Measurements from ENCODE around the gene PTPRU.
"Not testable (repeated sequence)": the region's sequence is repeated elsewhere in the genome, so short reads cannot be mapped to it uniquely, and the experiment has no call there.

The PTPRU gene

DNA sequence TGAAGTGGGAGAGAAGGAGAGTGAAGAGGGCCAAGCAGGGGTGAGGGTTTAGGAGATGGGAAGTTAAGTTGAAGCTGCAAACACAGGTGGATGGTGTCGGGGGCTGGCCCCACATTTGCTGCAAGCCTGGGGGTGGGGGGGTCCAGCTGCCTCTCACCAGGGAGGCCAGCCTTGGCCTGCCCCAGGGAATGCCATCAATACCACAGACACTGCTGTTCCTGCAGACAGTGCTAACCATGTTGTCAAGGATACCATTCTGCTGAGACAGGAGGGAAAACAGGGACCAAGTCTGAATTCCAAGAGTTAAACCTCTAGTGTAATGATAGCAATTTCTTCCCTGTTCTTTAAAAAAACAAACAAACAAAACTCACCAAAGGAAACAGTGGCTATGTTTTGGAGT lies 13.6 kb upstream of the PTPRU start:
- DNase-seq = no peak

DNA sequence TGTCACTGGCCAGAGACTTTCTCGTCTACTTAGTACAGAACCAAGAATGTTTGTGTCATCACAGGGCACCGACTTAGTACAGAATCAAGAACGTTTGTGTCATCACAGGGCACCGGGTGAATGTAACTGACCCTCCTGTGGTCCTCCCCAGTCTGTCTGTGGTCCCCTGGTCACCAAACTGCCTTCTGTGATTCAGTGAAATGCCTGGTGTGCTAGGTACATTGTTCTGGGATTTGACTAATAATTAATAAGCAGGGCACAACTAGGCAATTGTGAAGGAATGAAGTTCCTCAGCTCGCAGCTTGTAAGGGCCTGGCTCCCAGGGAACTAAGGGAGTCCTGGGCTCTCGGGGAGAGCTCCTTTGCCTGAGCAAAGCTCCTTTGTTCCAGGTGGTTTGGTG lies 12.8 kb upstream of the PTPRU start:
- DNase-seq = no peak

DNA sequence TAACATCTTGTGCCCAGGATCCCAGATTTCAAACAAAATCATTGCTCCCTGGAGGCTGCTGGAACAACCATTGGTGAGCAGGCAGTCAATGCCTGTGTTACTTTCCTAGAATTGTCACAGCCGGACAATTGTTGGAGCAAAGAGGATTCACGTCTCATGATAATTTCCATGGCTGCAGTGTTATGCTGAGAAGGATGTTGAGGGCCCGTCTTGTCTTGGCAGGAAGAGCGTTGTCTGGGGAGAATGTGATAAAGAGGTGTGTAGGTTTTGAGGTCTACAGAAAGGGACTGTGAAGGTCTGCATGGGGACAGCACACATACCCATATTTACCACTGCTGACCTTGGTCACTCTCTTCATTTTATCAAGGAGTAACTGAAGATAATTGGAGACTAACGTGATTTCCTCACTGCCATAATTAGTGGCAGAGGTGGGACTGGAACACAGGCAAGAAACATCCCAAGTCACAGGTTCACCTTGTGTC lies 11.9 kb upstream of the PTPRU start:
- DNase-seq = no peak

DNA sequence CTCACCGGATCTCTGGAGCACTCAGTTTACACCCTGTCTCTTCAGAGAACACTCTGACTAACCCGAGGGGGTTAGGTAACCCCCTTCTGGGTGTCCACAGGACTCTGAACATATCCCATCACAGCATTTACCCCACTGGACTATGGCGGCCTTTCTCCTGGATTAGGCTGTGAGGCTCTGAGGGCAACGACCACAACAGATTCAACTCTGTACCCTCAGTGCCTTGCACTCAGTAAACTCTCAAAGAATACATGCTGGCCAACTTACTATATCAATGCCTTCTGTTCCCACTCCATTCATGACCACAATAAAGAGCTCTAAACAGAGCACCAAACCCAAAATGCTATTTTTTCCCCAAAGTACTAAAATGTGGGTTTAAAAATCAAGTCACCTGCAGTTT lies 11.0 kb upstream of the PTPRU start:
- no peak for DNase-seq

DNA sequence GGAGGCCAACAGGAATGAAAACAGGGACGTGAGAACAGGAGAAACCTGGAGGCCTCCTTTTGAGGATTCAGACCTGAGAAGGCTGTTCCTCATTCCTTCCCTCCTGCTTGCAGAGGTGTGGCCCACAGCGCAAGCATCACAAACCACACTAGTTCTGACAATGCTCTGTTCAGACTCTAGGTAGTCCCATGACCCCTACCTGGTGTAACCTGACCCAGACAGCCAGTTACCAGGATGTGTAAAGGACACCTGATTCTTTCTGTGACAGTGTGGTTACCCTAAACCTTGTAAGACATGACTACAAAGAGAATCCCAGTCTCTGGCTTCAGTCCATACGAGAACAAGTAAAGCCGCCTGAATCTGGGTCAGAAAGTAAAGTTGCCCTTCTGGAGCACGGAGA lies 8.8 kb upstream of the PTPRU start:
- no peak for DNase-seq

DNA sequence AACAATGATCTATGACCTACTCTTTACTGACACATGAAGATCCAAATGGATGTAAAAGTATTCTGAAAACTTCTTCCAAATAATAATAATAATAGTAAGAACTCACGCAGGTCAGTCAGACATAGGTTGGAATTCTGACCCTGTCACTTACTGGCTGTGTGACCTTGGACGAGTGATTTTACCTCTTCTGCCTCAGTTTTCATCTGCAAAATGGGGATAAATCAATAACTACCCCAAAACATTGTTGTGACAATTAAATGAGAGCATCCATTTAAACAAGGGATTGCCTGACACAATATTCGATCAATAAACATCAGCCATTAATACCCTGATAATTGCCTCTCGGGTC lies 6.1 kb upstream of the PTPRU start:
- no peak for DNase-seq

DNA sequence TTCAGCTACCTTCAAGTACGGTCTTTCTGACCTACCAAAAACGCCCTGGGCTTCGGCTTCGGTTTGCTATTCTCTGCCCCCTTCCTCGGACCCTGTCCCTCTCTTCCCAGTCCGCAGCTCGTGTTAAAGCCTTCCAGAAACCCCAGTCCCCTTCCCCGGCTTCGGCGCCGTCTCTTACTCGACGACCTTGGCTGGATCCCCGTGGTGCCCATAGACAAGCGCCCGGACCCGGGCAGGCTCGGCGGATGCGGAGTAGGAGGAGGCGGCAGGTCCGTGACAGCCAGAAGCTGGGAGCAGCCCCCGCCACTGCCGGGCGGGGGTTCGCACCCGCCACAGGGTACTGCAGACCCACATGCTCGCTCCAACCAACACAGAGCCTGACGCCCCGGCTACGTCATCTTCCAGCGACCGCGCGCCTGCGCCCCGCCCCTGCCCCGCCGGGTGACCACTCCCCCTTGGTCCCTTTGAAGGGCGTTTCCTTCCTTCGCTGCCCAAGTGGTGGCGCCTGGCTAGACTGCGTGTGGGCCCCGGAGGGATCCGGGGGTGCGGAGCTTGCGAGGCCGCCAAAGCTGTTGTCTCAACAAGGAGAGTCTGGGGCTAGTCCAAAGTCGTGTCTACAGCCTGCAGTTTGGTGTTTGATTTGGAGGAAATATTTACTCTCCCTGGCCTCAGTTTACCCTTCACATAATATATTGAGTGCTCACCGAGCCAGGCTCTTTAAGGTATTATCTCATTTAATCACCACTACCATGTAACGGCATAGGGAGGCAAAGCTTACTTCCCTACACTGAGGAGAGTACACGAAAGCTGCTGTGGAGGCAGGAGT lies 5.6 kb upstream of the PTPRU start, which contains the start of gene MECR:
TSS of gene MECR (minus strand) at position 382 of the 826 bp plus-strand sequence. CDS start at position 354, 28 bp downstream.
- DNase-seq = peak; percentile 83

DNA sequence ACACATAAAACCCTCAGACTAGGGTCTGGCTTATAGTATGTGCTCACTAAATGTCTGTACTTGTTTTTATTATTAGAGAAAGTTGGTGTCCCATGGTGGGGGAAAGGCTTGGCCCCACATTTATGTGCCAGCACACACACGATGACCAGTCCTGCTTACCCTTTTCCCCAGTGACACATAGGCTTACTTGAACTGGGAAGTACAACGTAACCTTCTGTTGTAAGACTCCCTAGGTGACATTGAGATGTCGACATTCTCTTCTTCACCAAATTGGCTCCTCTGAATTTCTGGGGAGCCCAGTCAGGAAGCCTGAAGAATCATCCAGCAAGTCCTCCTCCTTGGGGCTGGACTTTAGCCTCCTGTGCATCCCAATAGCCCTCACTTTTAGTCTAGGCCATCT lies 3.9 kb upstream of the PTPRU start:
- no peak for DNase-seq

DNA sequence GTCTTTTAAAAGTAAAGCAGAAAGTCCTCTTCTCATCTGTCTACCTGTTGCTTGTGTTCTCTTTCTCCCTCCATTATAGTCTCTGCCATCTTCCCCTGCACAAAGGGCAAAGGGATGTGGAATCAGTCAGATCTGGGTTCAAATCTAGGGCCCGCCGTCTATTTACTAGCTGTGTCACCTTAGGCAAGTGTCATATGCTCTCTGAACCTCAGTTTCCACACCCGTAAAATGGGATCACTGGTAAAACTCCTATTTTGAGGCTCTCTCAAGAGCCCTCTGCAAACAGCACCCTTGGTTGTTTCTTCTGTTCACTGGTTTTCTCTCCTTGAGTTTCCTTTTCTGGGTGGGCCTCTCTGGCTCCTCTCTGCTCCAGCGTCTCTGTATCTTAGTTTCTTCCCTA lies 2.6 kb upstream of the PTPRU start:
- DNase-seq = no peak

DNA sequence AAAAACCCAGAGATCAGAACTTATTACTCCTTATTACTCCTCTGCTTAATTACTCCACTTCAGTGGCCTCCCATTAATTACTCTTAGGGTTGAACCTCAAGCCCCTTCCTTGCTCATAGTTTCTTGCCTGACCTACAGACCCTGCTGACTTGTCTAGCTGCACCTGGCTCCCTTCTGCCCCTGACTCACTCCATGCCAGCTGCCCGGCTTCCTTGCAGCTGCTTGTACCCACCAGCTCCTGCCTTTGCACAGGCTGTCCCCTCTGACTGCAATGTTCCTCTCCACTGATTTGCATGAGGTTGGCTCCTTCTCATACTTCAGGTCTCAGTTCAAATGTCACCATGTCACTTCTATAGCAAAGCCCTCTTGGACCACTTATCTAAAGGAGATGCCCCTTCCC lies 1.9 kb upstream of the PTPRU start:
- no peak for DNase-seq

DNA sequence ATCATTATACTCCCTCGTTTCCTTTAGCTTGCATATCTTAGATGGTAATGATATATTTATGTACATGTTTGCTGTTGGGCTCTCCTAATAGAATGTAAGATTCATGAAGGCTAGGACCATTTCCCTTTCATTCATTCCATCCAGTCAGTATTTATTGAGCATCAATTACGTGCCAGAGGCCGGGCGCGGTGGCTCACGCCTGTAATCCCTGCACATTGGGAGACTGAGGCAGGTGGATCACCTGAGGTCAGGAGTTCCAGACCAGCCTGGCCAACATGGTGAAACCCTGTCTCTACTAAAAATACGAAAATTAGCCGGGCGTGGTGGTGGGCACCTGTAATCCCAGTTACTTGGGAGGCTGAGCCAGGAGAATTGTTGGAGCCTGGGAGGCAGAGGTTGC lies 1.4 kb upstream of the PTPRU start:
- not testable (repeated sequence) for DNase-seq

DNA sequence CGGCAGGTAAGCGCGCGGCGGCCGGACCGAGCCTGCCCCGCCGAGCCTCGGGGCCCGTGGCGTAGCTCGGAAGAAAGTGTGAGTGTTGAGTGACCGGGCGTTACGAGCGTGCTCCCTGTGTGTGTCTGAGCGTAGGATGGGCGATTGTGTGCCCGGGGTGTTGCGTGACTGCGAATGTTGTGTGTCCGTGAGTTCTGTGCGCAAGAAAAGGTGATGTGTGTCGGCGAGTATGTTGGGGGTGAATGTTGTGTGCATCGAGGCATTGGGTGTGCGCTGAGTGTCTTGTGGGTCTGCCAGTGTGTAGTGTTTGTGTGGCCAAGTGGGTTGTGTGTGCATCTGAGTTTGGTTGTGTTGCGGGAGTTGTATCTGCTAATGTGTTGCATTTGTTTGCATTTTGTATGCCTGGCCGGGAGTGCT lies 398 bp downstream of the PTPRU start:
- no peak for DNase-seq

DNA sequence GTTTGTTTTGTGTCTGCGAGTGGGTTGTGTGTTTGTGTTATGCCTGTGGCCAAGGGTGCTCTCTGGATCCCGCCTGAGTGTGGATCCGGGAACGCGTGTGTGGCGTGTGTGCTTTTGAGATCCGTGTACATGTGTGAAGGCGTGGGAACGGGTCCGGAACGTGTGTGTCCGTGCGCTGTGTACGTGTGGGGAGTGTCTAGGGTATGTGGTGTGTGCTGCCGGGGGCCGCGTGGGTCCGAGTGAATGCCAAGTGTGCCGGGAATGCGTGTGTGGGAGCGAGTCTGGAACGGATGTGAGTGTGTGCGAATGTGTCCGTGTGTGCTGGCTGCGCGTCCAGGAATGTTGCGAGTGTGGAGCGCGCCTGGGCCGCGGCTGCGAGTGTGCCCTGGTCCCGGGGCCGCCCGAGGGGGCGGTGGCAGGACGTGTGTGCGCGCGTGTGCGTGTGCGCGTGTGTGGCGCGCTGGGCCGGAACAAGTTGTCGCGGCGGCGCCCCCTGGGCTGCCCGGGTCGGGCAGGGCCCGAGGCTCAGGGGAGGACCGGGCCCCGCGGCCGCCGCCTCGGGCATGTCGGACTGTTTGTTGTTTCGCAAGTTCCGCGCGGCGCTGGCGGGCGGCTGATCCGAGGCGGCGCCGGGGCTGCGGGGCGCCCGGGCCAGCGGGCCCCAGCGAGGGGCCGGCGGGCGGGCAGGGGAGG lies 953 bp downstream of the PTPRU start:
- DNase-seq = no peak

DNA sequence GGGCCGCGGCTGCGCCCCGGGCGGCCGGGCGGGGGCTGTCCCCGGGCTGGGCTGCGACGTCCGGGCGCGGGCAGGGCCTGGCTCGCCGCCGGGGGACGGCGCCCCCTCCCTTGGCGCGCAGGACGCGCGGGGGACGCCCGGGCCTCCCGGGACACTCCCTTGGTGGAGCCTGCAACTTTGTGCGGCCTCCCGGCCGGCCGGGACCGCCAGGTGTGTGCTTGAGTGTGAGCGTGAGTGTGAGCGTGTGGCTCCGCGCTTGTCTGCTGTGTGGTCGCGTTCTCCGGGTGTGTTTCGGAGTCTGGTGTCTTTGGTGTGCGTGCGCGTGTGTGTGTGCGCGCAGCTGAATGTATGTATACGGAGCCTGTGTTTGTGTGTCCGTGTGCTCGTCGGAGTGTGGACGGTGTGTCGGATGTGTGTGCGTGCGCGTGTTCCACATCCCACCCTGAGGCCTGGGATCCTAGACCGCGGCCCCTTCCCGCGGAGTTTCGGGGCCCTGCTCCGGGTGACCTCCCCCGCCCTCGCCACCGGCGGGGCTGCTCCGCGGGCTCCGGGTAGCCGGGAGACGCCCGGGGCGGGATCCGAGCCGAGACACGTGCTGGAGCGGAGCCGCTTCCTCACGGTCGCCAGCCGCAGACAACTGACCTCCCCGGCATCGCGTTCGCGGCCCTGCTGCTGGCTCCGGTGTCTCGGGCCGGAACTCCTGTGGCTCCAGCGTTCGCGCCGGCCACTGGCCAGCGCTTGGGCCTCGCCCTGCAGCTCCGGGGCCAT lies 1.7 kb downstream of the PTPRU start:
- no peak for DNase-seq

DNA sequence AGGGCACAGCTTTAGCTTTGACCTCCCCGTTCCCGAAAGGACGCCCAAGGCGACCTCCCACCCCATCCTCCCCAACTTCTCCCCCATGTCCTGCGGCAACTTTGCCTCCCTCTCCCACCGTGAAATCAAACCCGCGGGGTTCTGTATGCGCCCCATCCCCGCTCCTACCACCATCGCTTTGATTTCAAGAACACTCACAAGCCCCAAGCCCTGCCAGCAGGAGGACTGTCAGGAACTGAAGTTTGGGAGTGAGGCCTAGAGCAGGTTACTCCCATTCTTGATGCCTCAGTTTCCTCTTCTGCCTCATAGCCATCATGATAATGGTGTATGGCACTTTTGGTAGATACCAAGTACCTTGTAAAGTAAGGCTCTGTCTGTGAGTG lies 2.3 kb downstream of the PTPRU start:
- no peak for DNase-seq

DNA sequence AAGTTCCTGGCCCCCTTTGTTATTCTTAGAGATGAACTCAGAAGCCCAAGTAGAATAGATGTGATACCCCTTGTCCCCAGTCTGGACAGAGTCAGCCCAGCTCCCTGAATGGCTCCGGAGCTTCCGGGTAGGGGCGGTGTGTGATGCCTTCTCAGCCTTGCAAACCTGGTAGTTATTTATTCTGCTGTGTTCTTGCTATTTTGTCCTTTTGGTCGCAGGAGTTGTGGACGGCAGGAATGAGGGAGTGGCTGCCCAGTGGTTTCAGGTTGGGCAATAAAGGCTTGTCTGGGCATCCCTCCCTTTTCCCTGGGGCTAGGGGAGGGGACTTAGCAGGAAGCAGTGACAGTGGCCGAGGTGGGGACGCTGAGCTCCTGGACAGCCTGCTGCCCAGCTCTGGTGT lies 2.8 kb downstream of the PTPRU start:
- DNase-seq = no peak

DNA sequence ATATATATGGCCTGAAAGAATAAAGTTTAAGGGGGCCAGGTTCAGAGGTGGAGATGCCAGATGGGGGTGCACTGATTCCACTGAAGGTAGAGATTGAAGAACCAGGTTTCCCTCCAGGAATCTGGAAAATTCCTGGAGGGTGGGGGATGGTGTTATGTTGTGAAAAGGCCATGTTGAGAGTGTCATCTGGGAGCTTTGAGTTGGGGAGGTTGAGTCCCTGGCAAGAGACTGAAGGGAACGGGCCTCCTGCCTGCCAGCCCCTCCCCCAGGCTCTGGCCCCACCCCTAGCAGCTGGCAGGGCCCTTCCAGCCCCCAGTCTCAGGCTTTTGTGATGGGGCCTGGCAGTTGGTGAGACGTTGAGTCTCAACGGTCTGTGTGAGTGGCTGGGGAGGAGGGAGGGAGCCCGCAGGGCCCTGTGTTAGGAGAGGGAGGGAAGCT lies 4.1 kb downstream of the PTPRU start:
- no peak for DNase-seq

DNA sequence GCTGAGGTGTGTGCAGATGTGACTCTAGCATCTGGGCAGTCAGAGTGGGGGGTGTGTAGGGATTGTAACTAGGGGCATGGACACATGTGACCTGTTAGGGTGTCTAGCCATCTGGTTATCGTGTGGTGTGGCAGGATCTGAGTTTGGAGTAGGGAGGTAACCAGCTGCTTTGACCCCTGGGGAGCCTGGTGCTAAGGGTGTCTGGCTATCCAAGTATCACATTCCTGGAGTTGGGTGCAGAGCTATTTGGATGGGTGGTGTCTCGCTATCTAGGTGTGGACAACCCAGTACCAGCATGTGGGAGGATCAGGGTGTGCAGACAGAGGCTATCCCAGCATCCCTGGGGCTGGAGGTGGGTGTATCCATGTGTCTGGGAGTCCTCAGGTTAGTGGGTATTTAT lies 4.7 kb downstream of the PTPRU start:
- DNase-seq = no peak

DNA sequence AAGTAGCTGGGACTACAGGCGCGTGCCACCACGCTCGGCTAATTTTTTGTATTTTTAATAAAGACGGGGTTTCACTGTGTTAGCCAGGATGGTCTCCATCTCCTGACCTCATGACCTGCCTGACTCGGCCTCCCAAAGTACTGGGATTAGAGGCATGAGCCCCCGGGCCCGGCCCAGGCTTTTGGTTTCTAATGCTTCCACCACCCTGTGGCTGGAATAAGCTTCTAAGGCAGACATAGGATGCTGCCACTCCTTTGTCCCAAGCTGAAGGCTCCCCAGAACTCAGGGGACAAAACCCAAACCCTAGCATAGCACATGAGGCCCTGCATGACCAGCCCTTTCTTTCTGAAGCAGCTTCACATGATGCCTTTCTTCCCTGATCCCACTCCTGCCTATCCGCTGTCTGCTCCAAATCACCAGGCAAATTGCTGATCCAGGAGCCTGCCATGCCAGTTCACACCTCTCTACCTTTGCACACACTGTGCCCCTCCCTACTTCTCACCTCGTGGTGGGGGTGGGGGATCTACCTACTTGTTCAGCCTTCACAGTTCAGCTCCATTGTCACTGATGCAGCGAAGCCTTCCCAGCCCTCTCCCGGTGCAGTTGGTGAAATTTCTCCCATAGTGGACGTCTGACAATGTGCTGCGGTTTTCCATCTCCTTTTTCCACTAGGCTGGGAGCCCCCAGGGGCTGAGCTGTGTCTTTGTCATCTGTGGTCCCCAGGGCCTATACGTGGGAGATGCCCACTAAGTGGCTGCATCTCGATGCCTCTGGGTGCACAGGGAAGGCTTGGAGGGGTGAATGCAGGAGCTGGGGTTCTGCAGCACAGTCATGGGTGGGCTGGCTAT lies 6.9 kb downstream of the PTPRU start:
- DNase-seq = no peak

DNA sequence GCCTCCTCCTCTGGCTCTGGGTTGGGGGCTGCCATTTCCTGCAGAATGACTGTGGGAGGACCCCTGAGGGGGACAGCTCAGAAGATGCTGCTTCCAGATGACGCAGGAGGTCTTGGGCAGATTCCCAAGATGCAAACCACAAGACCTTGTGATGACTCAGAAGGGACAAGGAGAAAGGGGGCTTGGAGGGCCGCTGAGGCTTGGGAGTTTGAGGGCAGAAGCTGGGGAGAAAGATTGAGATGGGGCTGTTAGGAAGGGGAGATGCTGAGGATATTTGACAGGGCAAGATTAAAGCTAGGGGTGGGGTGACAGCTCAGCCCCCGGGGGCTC lies 7.5 kb downstream of the PTPRU start:
- no peak for DNase-seq

DNA sequence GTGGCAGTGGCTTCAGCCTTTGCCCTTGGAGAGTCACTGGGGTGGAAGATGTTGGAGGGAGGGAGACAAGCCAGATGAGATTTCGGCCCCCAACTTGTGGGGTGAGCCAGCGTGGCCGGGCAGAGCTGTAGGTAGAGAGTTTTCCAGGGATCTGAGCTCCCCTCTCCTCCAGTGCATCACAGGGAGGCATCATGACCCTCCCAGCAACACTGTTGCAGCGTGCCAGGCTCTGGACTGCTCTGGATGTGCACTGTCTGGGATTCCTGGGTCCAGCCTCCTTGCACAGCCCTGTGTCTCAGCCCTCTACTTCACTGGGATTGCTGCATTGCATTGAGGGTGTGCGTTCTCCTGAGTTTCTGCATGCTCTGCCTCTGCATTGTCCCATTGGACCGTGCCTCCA lies 8.9 kb downstream of the PTPRU start:
- no peak for DNase-seq

DNA sequence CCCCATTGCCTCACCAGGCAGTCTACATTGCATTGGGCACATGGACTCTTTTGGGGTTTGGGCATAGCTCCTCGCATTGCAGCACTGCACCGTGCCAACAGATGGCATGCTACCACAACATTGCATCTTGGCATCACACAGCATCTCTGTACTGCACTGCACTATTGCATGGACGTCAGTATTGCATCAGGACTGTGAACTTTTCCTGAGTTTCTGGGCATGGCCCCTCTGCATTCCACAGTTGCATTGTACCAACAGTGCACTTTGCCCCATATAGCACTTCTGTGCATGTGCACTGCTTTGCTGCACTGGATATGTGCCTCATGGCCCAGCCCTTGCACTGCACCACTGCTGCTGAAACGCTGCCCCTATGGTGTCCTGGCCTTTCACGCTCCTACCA lies 9.6 kb downstream of the PTPRU start:
- DNase-seq = no peak

DNA sequence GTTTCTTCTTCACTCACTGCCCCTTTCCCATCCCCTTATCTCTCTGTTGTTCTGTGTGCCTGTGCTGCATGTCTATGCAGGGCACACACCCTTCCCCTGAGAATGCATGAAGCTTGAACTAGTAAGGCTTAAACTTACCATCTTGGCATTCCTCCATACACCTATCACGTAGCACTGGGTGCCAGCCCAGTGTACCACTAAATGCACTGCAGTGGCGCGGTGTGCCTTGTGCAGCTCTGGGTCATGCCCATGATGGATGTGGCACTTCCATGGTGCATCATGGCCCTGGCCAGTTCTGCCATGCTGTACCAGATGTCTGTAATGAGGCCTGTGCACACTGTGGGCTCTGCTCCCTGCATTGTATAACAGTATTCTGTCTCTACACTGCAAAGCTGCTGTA lies 10.7 kb downstream of the PTPRU start:
- DNase-seq = no peak

Data from NCI-H526 treated with DMSO at 0.1 percent for 48 hours (cell line).